Germinal center (tissue), 1 donor: Measurements from ENCODE around the gene ITSN2.
"Not testable (repeated sequence)": the region's sequence is repeated elsewhere in the genome, so short reads cannot be mapped to it uniquely, and the experiment has no call there.

Experiments
- DNase-seq: peaks from one replicate; pipeline ENCODE4 v3.0.0; 2012; ENCODE audit warnings: mixed read lengths, low spot score

The ITSN2 gene

GRCh38 chr2:24363301-24363700 is 3.0 kb upstream of the ITSN2 start:
- DNase-seq, result no peak

GRCh38 chr2:24362253-24362652 is 1.9 kb upstream of the ITSN2 start:
- DNase-seq, result no peak

GRCh38 chr2:24360963-24361330 is 611 bp upstream of the ITSN2 start:
- no peak for DNase-seq

- peak; percentile 35 for DNase-seq
These were observed 947 bp downstream of the ITSN2 start for GRCh38 chr2:24359129-24360049.

GRCh38 chr2:24357767-24358166 is 2.6 kb downstream of the ITSN2 start:
- DNase-seq, result not testable (repeated sequence)

- not testable (repeated sequence) for DNase-seq
These were observed 3.2 kb downstream of the ITSN2 start for GRCh38 chr2:24357115-24357514.

GRCh38 chr2:24354957-24355356 is 5.4 kb downstream of the ITSN2 start:
- DNase-seq, result no peak

- no peak for DNase-seq
These were observed 5.9 kb downstream of the ITSN2 start for GRCh38 chr2:24354395-24354794.

GRCh38 chr2:24353973-24354372 is 6.4 kb downstream of the ITSN2 start:
- DNase-seq, result no peak

GRCh38 chr2:24353364-24353763 is 7.0 kb downstream of the ITSN2 start:
- DNase-seq, result no peak

- DNase-seq, result no peak
These were observed 7.7 kb downstream of the ITSN2 start for GRCh38 chr2:24352664-24353063.

GRCh38 chr2:24351981-24352380 is 8.4 kb downstream of the ITSN2 start:
- no peak for DNase-seq

- DNase-seq, result no peak
These were observed 8.8 kb downstream of the ITSN2 start for GRCh38 chr2:24351627-24351938.

- DNase-seq, result no peak
These were observed 9.3 kb downstream of the ITSN2 start for GRCh38 chr2:24350826-24351626.

GRCh38 chr2:24349097-24349496 is 11.2 kb downstream of the ITSN2 start:
- DNase-seq, result no peak

- no peak for DNase-seq
These were observed 14.4 kb downstream of the ITSN2 start for GRCh38 chr2:24345937-24346336.

GRCh38 chr2:24343225-24343882 is 17.0 kb downstream of the ITSN2 start:
- DNase-seq, result peak; percentile 17

GRCh38 chr2:24342110-24342910 is 18.0 kb downstream of the ITSN2 start:
- DNase-seq, result no peak

- no peak for DNase-seq
These were observed 20.5 kb downstream of the ITSN2 start for GRCh38 chr2:24339856-24340262.

GRCh38 chr2:24339098-24339497 is 21.2 kb downstream of the ITSN2 start:
- not testable (repeated sequence) for DNase-seq

GRCh38 chr2:24337890-24338289 is 22.4 kb downstream of the ITSN2 start:
- DNase-seq, result no peak

- no peak for DNase-seq
These were observed 23.5 kb downstream of the ITSN2 start for GRCh38 chr2:24336811-24337210.
